Upper lobe of left lung (tissue), 4 donors: ENCODE measurements around the gene UBE2Q2.

Source experiments
- EP300 ChIP-seq, 4 donors: sonication (generic); formaldehyde crosslinking; IDR thresholded peaks; one replicate each; pipeline ENCODE4 v1.5.1; 2017; ENCODE audit warnings: antibody characterized with exemption in 4 of 4, control low read depth in 2 of 4
- TF ChIP-seq, protein P1 (sequence below), 6 experiments: fragments of 450-650 bp in 4 of 6; fragments of 200-600 bp in 2 of 6; sonication (generic) in 2 of 6; IDR thresholded peaks; one replicate each; pipeline ENCODE4 v1.5.1; 2016 to 2019; ENCODE audit warnings: antibody characterized with exemption in 6 of 6

- TF ChIP-seq, protein P1, sequence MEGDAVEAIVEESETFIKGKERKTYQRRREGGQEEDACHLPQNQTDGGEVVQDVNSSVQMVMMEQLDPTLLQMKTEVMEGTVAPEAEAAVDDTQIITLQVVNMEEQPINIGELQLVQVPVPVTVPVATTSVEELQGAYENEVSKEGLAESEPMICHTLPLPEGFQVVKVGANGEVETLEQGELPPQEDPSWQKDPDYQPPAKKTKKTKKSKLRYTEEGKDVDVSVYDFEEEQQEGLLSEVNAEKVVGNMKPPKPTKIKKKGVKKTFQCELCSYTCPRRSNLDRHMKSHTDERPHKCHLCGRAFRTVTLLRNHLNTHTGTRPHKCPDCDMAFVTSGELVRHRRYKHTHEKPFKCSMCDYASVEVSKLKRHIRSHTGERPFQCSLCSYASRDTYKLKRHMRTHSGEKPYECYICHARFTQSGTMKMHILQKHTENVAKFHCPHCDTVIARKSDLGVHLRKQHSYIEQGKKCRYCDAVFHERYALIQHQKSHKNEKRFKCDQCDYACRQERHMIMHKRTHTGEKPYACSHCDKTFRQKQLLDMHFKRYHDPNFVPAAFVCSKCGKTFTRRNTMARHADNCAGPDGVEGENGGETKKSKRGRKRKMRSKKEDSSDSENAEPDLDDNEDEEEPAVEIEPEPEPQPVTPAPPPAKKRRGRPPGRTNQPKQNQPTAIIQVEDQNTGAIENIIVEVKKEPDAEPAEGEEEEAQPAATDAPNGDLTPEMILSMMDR (IDR thresholded peaks at IDR 0.05) = no peak
- no peak for TF ChIP-seq EP300 (IDR thresholded peaks at IDR 0.05)
Observed at GRCh38 chr15:75943713-75944215, 100.5 kb downstream of the UBE2Q2 start.
